Activated CD8-positive, alpha-beta memory T cell treated with anti-CD3 and anti-CD28 coated beads, Interleukin-2, amount 10 ng/mL, durations not matched to agents 7 days and 5 days (primary cell): ENCODE results near the gene COMMD4. TPM values are rescaled to one million over a fixed set of nuclear protein-coding genes. Genes with fewer than 3 reads are reported as not detected.
"Not testable (repeated sequence)": the region's sequence is repeated elsewhere in the genome, so short reads cannot be mapped to it uniquely, and the experiment has no call there.

Experiments
- ATAC-seq: fragments of 150-1000 bp; cut with Tn5 transposase; one replicate; pipeline ENCODE4 v1.10.0; 2021; ENCODE audit warnings: moderate library complexity
- CTCF ChIA-PET: fragments of 350-600 bp; sonication (Branson Sonifier 250); formaldehyde crosslinking; loops from one replicate; lab custom pipeline; 2021; ENCODE audit warnings: antibody characterized with exemption; lab: Charles Lee
- DNase-seq: peaks from one replicate; pipeline ENCODE4 v3.0.0-alpha.2; 2020
- H3K27ac Mint-ChIP-seq: one replicate; pipeline ENCODE4 v1.8.0; 2021; ENCODE audit warnings: mild to moderate bottlenecking, mixed read lengths
- H3K27me3 Mint-ChIP-seq: one replicate; pipeline ENCODE4 v1.8.0; 2021; ENCODE audit warnings: mixed read lengths
- H3K36me3 Mint-ChIP-seq: one replicate; pipeline ENCODE4 v1.8.0; 2021; ENCODE audit warnings: mild to moderate bottlenecking, mixed read lengths
- H3K4me1 Mint-ChIP-seq: one replicate; pipeline ENCODE4 v1.8.0; 2021; ENCODE audit warnings: mixed read lengths
- H3K4me3 Mint-ChIP-seq: one replicate; pipeline ENCODE4 v1.8.0; 2021; ENCODE audit warnings: mild to moderate bottlenecking, moderate library complexity, mixed read lengths
- H3K9me3 Mint-ChIP-seq: one replicate; pipeline ENCODE4 v1.8.0; 2022; ENCODE audit warnings: low read depth, mixed read lengths
- total RNA-seq, 2 experiments: library from RNA; stranded (reverse); gene quantifications; one replicate each; pipeline ENCODE4 v1.2.3, GENCODE V29; 2021

COMMD4 gene
- total RNA-seq, 2 experiments from 2014 or later = 76.6 to 80.7 TPM

DNA sequence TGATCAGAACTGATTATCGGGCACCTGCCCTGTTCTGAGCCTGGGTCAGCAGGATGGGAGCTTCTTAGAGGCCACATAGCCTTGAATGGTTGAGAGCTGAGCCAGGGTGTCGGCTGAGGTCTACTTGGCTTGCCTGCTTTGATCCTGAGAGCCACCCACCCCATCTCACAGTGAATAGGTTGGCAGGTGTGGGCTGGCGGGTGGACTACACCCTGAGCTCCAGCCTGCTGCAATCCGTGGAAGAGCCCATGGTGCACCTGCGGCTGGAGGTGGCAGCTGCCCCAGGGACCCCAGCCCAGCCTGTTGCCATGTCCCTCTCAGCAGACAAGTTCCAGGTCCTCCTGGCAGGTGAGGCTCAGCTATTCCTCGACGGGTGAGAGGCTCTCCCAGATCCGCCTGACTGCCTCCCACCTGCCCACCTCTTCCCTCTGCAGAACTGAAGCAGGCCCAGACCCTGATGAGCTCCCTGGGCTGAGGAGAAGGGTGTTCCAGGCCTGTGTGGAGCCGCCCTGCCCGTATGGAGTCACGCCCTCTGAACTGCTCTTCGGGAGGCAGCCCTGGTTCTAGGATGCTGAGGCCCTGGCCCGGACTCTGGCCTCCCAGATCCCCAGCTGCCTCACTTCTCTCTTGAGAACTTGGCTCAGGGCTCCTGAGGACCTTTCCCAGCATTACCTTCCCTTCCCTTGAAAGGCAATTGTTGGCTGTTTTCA, 3.8 kb downstream of the COMMD4 start:
- Mint-ChIP-seq H3K27me3 (no peaks in the 10 kb centered on the region), H3K9me3 (no peaks in the 10 kb centered on the region), H3K4me3 (no peak overlapping the region), H3K4me1 (peaks cover 21% of the 10 kb centered on the region), H3K27ac (no peak overlapping the region), H3K36me3 (peaks cover 2% of the 10 kb centered on the region)
- CTCF ChIA-PET = no interaction called here
- ATAC-seq (no peak), DNase-seq (peak; percentile 37)

GRCh38 chr15:75342221-75342620, 6.4 kb downstream of the COMMD4 start:
- Mint-ChIP-seq H3K27ac (no peak overlapping the region), H3K9me3 (peaks cover 3% of the 10 kb centered on the region), H3K27me3 (peaks cover 14% of the 10 kb centered on the region), H3K4me1 (peaks cover 13% of the 10 kb centered on the region), H3K36me3 (peaks cover 9% of the 10 kb centered on the region), H3K4me3 (no peak overlapping the region)
- DNase-seq (no peak), ATAC-seq (no peak)
- CTCF ChIA-PET = interaction anchor here (1.7 kb wide), 1 partner anchor 25 kb away, joined by 5 read pairs; no protein-coding TSS in a partner anchor

GRCh38 chr15:75343953-75344352, 8.1 kb downstream of the COMMD4 start:
- not testable (repeated sequence) for H3K27ac Mint-ChIP-seq, ATAC-seq, H3K9me3 Mint-ChIP-seq, DNase-seq, H3K4me3 Mint-ChIP-seq, H3K4me1 Mint-ChIP-seq
- CTCF ChIA-PET = interaction anchor here (0.6 kb wide), 1 partner anchor 342 kb away, joined by 3 read pairs; no protein-coding TSS in a partner anchor
- H3K36me3 Mint-ChIP-seq = peaks cover 13% of the 10 kb centered on the region
- peaks cover 20% of the 10 kb centered on the region for H3K27me3 Mint-ChIP-seq

GRCh38 chr15:75346796-75347221, 10.9 kb downstream of the COMMD4 start, which contains the start of gene NEIL1:
Gene NEIL1 (plus strand): TSS chr15:75347039. CDS start chr15:75348906, 1,867 bp downstream.
- peaks cover 9% of the 10 kb centered on the region for H3K9me3 Mint-ChIP-seq
- H3K4me1 Mint-ChIP-seq = peaks cover 31% of the 10 kb centered on the region
- CTCF ChIA-PET = no interaction called here
- no peak for DNase-seq
- no peak for ATAC-seq
- H3K4me3 Mint-ChIP-seq = peak within 1 kb of the TSS; percentile 41
- H3K27me3 Mint-ChIP-seq = peaks cover 24% of the 10 kb centered on the region
- peak within 1 kb of the TSS; percentile 7 for H3K27ac Mint-ChIP-seq
- H3K36me3 Mint-ChIP-seq = peaks cover 31% of the 10 kb centered on the region

- Mint-ChIP-seq H3K9me3 (peaks cover 9% of the 10 kb centered on the region), H3K27me3 (peaks cover 24% of the 10 kb centered on the region), H3K4me1 (peaks cover 31% of the 10 kb centered on the region), H3K27ac (peak overlapping the region; percentile 7), H3K4me3 (peak overlapping the region; percentile 41), H3K36me3 (peaks cover 36% of the 10 kb centered on the region)
- DNase-seq = no peak
- CTCF ChIA-PET = no interaction called here
- ATAC-seq = no peak
Measured at GRCh38 chr15:75347222-75348033, 11.6 kb downstream of the COMMD4 start.

- Mint-ChIP-seq H3K36me3 (peaks cover 40% of the 10 kb centered on the region), H3K27ac (no peak overlapping the region), H3K4me1 (peaks cover 31% of the 10 kb centered on the region), H3K4me3 (no peak overlapping the region), H3K27me3 (peaks cover 24% of the 10 kb centered on the region), H3K9me3 (peaks cover 9% of the 10 kb centered on the region)
- ATAC-seq (no peak), DNase-seq (no peak)
- CTCF ChIA-PET = no interaction called here
Measured at GRCh38 chr15:75348034-75348561, 12.2 kb downstream of the COMMD4 start.

GRCh38 chr15:75348562-75349350, 12.9 kb downstream of the COMMD4 start:
- Mint-ChIP-seq H3K9me3 (peaks cover 9% of the 10 kb centered on the region), H3K4me1 (peaks cover 31% of the 10 kb centered on the region), H3K4me3 (no peak overlapping the region), H3K36me3 (peaks cover 43% of the 10 kb centered on the region), H3K27ac (no peak overlapping the region), H3K27me3 (peaks cover 24% of the 10 kb centered on the region)
- CTCF ChIA-PET = no interaction called here
- DNase-seq = no peak
- no peak for ATAC-seq

- Mint-ChIP-seq H3K36me3 (peaks cover 43% of the 10 kb centered on the region), H3K27me3 (peaks cover 24% of the 10 kb centered on the region), H3K27ac (peak overlapping the region; percentile 98), H3K4me1 (peaks cover 31% of the 10 kb centered on the region)
- CTCF ChIA-PET, H3K9me3 Mint-ChIP-seq, DNase-seq, H3K4me3 Mint-ChIP-seq, ATAC-seq: not testable (repeated sequence)
Measured at GRCh38 chr15:75349351-75349669, 13.4 kb downstream of the COMMD4 start.

- CTCF ChIA-PET = interaction anchor here (0.6 kb wide), 1 partner anchor 18 kb away, joined by 5 read pairs; no protein-coding TSS in a partner anchor
- Mint-ChIP-seq H3K9me3 (peaks cover 9% of the 10 kb centered on the region), H3K4me1 (peaks cover 31% of the 10 kb centered on the region), H3K36me3 (peaks cover 43% of the 10 kb centered on the region), H3K27ac (peak overlapping the region; percentile 98), H3K27me3 (peaks cover 24% of the 10 kb centered on the region), H3K4me3 (peak overlapping the region; percentile 60)
- peak; percentile 88 for ATAC-seq
- peak; percentile 95 for DNase-seq
Measured at GRCh38 chr15:75349851-75350588, 14.2 kb downstream of the COMMD4 start.

DNA sequence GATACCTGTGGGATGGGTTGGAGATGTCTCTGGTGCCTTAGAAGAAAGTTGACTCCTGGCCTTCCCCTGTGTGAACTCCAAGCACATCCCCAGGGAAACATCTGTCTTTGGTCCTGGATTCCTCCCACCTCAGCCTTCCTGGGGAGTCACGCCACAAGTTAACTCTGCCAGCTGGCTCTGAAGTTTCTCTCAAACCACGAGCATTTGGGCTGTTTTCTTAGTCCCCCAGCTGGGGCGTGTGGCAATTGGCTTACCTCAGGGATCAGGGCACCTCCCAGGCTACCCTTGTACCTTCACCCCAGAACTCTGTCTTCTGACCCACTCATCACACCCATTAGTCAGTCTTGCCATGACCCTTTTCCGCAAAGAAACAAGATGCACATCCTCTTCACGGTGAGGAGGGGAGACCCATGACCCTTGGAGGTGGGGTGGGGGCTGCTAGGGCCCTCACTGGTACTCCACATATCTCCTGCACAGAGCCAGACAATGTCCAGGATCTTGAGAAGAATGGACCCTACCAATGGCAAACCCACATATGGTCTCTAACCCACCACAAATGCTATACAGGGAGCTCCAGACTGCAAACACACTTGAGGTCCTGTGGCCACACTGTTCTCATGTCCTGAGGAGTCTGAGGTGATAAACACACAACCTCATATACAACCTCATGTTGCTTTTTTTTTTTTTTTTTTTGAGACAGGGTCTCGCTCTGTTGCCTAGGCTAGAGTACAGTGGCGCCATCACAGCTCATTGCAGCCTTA, 14.9 kb downstream of the COMMD4 start:
- H3K4me3 Mint-ChIP-seq = no peak overlapping the region
- no peak for DNase-seq
- CTCF ChIA-PET = interaction anchor here (0.6 kb wide), 1 partner anchor 17 kb away, joined by 5 read pairs; no protein-coding TSS in a partner anchor

DNA sequence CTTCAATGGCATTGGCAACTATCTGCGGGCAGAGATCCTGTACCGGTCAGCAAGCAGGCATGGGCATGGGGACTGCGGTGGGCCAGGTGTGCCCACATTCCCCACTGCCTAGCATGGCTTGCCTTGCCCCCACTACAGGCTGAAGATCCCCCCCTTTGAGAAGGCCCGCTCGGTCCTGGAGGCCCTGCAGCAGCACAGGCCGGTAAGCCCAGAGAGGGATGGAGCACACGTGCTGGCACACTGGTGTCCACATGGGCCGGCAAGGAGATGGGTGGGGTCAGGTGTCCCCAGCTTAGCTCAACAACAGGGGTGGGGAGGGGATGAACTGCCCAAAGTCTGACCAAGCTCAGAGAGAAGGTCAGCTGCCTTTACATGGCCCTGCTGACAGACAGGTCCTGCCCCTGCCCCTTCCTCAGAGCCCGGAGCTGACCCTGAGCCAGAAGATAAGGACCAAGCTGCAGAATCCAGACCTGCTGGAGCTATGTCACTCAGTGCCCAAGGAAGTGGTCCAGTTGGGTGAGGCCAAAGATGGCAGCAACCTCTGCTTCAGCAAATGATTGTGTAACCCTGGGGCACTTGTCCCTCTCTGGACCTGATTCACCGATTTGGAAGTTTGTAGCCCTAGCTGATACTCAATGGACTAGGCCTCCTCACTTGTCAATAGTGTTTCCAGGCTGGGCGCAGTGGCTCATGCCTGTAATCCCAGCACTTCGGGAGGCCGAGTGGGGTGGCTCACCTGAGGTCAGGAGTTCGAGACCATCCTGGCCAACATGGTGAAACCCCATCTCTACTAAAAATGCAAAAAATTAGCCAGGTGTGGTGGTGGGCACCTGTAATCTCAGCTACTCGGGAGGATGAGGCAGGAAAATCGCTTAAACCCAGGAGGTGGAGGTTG, 16.6 kb downstream of the COMMD4 start:
- ATAC-seq (no peak), DNase-seq (no peak)
- Mint-ChIP-seq H3K27me3 (peaks cover 7% of the 10 kb centered on the region), H3K27ac (no peak overlapping the region), H3K9me3 (peaks cover 6% of the 10 kb centered on the region), H3K36me3 (peaks cover 36% of the 10 kb centered on the region), H3K4me1 (peaks cover 24% of the 10 kb centered on the region), H3K4me3 (no peak overlapping the region)
- CTCF ChIA-PET = no interaction called here

More for the DNA sequence above, 14.9 kb downstream of the COMMD4 start:
- Mint-ChIP-seq H3K27me3 (peaks cover 19% of the 10 kb centered on the region), H3K36me3 (peaks cover 43% of the 10 kb centered on the region), H3K9me3 (peaks cover 9% of the 10 kb centered on the region), H3K4me1 (peaks cover 31% of the 10 kb centered on the region), H3K27ac (peak overlapping the region; percentile 98)
- no peak for ATAC-seq
